Measurements from ENCODE around the gene S100B. TPM values are rescaled to one million over a fixed set of nuclear protein-coding genes. Genes with fewer than 3 reads are reported as not detected.

S100B gene
- total RNA-seq, 6 donors from 2014 or later, result 1.8 to 4.5 (median 2.7) TPM; not detected in 2

GRCh38 chr21:46560568-46561444, 44.1 kb downstream of the S100B start:
- TF ChIP-seq EP300 (IDR thresholded peaks at IDR 0.05) (no peak), CTCF (IDR thresholded peaks at IDR 0.05) (no peak), POLR2A (IDR thresholded peaks at IDR 0.05) (no peak)
- WGBS, 2 donors, result 94 to 96% methylated on average over 10 to 19 of the region's 19 CpGs
- H3K4me1 ChIP-seq, result peaks cover 0 to 7% (median 5%) of the 10 kb centered on the region in 4 donors
- no peak overlapping the region for H3K27ac ChIP-seq
- H3K9me3 ChIP-seq, result no peaks in the 10 kb centered on the region
- H3K36me3 ChIP-seq, result peaks cover 6 to 93% (median 76%) of the 10 kb centered on the region in 4 donors
- no peak overlapping the region for H3K4me3 ChIP-seq
- no peak for ATAC-seq (ENCODE audit: low FRiP score in 2 of 2)
- DNase-seq, result peak in 1 of 2 donors; percentile 57
- no peaks in the 10 kb centered on the region for H3K27me3 ChIP-seq

- WGBS, 2 donors, result 71 to 72% methylated on average over 16 of the region's 16 CpGs
- ATAC-seq (ENCODE audit: low FRiP score in 2 of 2) (no peak), DNase-seq (peak in 1 of 2 donors; percentile 59)
- TF ChIP-seq CTCF (IDR thresholded peaks at IDR 0.05), result no peak
- TF ChIP-seq POLR2AphosphoS5 (IDR thresholded peaks at IDR 0.05), result no peak
- TF ChIP-seq POLR2A (IDR thresholded peaks at IDR 0.05), result no peak
- no peak for TF ChIP-seq EP300 (IDR thresholded peaks at IDR 0.05)
- no peaks in the 10 kb centered on the region for H3K27me3 ChIP-seq
- peak overlapping the region in 3 of 4 donors; percentile 12 to 59 (median 37) for H3K27ac ChIP-seq
- no peak overlapping the region for H3K4me3 ChIP-seq
- H3K36me3 ChIP-seq, result peaks cover 8 to 93% (median 79%) of the 10 kb centered on the region in 4 donors
- no peaks in the 10 kb centered on the region for H3K9me3 ChIP-seq
- H3K4me1 ChIP-seq, result peaks cover 0 to 7% (median 5%) of the 10 kb centered on the region in 4 donors
Measured at GRCh38 chr21:46559291-46559983, 45.4 kb downstream of the S100B start.

GRCh38 chr21:46557919-46558392, 46.9 kb downstream of the S100B start:
- Histone ChIP-seq H3K4me1 (peaks cover 0 to 7% (median 5%) of the 10 kb centered on the region in 4 donors), H3K36me3 (peaks cover 8 to 91% (median 77%) of the 10 kb centered on the region in 4 donors), H3K27me3 (no peaks in the 10 kb centered on the region), H3K9me3 (no peaks in the 10 kb centered on the region), H3K4me3 (no peak overlapping the region), H3K27ac (no peak overlapping the region)
- TF ChIP-seq POLR2AphosphoS5 (IDR thresholded peaks at IDR 0.05), result no peak
- TF ChIP-seq EP300 (IDR thresholded peaks at IDR 0.05), result no peak
- TF ChIP-seq CTCF (IDR thresholded peaks at IDR 0.05), result no peak
- TF ChIP-seq POLR2A (IDR thresholded peaks at IDR 0.05), result no peak
- WGBS, 2 donors, result 97 to 98% methylated on average over 23 to 26 of the region's 26 CpGs
- DNase-seq (peak in 1 of 2 donors; percentile 77), ATAC-seq (ENCODE audit: low FRiP score in 2 of 2) (no peak)

GRCh38 chr21:46557469-46557868, 47.4 kb downstream of the S100B start:
- WGBS, 2 donors, result 94 to 97% methylated on average over 13 to 14 of the region's 14 CpGs
- Histone ChIP-seq H3K4me3 (no peak overlapping the region), H3K36me3 (peaks cover 8 to 86% (median 73%) of the 10 kb centered on the region in 4 donors), H3K27me3 (no peaks in the 10 kb centered on the region), H3K4me1 (peaks cover 2 to 7% (median 5%) of the 10 kb centered on the region in 4 donors), H3K27ac (no peak overlapping the region), H3K9me3 (no peaks in the 10 kb centered on the region)
- DNase-seq (peak in 1 of 2 donors; percentile 58), ATAC-seq (ENCODE audit: low FRiP score in 2 of 2) (no peak)
- no peak for TF ChIP-seq POLR2A (IDR thresholded peaks at IDR 0.05)
- TF ChIP-seq POLR2AphosphoS5 (IDR thresholded peaks at IDR 0.05), result no peak
- no peak for TF ChIP-seq CTCF (IDR thresholded peaks at IDR 0.05)
- no peak for TF ChIP-seq EP300 (IDR thresholded peaks at IDR 0.05)
